Urinary bladder (tissue), 4 donors: ENCODE measurements around the gene GPX3. TPM values are rescaled to one million over a fixed set of nuclear protein-coding genes. Genes with fewer than 3 reads are reported as not detected.

ENCODE experiments used
- DNase-seq: peaks from one replicate; pipeline ENCODE4 v3.0.0-alpha.2; 2015; ENCODE audit errors: extremely low spot score
- H3K27ac ChIP-seq: one replicate; pipeline ENCODE4 v1.5.1; 2013; ENCODE audit warnings: low read depth, mild to moderate bottlenecking, moderate library complexity
- H3K36me3 ChIP-seq: one replicate; pipeline ENCODE4 v1.6.1; 2013; ENCODE audit warnings: mild to moderate bottlenecking, moderate library complexity; ENCODE audit not compliant: insufficient read depth
- H3K4me1 ChIP-seq: one replicate; pipeline ENCODE4 v1.6.1; 2013; ENCODE audit warnings: mild to moderate bottlenecking, moderate library complexity; ENCODE audit not compliant: insufficient read depth
- H3K4me3 ChIP-seq: one replicate; pipeline ENCODE4 v1.5.1; 2013; ENCODE audit warnings: low read depth, low read length
- WGBS: extraction: QIAGEN DNeasy Blood & Tissue Kit; methylation state at CpG from one replicate; pipeline ENCODE4 v1.1.7; 2013; 5-methylcytosine and 5-hydroxymethylcytosine counted together
- polyA plus RNA-seq: library from polyadenylated mRNA; stranded (reverse); fragments of 200-250 nt; gene quantifications from one replicate; pipeline ENCODE4 v1.2.3, GENCODE V29; 2013
- total RNA-seq: library from RNA; depleted of rRNA; stranded (reverse); fragments of >200 nt; gene quantifications from one replicate; pipeline ENCODE4 v1.2.3, GENCODE V29; 2014
- donor health status: healthy with polysubstance abuse.
- donor health status: healthy.

The GPX3 gene
- total and polyA plus RNA-seq, 2 donors = 8.6 to 1,418 TPM

DNA sequence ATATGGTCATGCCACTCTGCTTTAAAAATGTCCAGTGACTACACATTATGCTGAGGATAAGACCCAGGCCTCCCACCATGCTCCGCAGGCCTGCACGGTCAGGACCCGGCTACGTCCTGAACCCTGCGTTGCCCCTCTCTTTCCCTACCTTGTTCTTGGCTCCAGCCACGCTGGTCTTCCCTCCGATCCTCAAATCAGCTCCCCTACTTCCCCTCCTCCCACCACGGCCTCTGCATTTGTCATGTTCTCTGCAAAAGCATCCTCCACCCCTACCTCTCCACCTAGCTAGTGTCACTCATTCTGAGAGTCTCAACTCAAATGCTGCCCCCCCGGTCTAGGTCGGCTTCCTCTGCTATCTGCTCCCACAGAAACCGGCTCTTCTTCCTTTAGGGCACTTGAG, 11.2 kb downstream of the GPX3 start:
- Histone ChIP-seq H3K4me1 (no peaks in the 10 kb centered on the region), H3K4me3 (no peak overlapping the region), H3K36me3 (peaks cover 15% of the 10 kb centered on the region), H3K27ac (no peak overlapping the region)
- DNase-seq = no peak
- 96% methylated on average over 11 of the region's 11 CpGs for WGBS

DNA sequence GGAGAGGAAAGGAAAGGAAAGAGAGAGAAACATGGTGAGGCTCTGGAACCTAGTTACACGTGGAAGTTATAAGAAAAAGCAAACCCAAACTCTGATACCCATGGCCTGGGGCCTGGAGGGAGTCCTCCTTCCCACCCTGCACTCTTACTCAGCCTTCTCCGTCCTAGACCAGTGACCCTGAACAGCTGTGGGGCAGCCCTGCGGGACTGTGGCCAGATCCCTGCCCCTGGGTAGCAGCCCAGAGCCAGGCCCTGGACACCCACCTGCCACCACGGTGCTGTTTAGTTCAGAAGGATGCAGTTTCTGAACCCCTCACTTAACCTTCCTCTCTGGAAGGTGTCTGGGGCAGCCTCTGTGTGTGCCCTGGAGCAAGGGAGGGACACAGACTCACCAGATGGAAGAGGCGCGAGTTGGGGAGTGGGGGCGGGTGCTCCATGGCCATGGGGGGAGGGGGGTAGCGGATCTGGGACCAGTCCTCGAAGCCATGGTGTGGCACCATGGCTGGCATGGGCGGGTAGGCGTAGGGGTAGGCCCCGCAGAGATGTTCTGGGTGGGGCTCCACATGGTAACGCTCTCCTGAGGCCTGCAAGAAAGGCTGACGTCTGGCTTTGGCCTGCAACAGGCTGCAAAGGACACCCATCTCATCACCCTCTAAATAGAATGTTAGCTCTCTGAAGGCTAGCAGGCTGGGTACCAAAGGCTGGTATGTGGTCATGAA, 13.0 kb downstream of the GPX3 start:
- no peak for DNase-seq
- no peak overlapping the region for H3K27ac ChIP-seq

GRCh38 chr5:151034422-151035379, 14.3 kb downstream of the GPX3 start:
- Histone ChIP-seq H3K4me1 (no peaks in the 10 kb centered on the region), H3K36me3 (peaks cover 4% of the 10 kb centered on the region)
- WGBS = 94% methylated on average over 19 of the region's 19 CpGs

More for the DNA sequence above, 13.0 kb downstream of the GPX3 start:
- Histone ChIP-seq H3K4me3 (no peak overlapping the region), H3K4me1 (no peaks in the 10 kb centered on the region), H3K36me3 (peaks cover 12% of the 10 kb centered on the region)
- WGBS = 92% methylated on average over 14 of the region's 14 CpGs

DNA sequence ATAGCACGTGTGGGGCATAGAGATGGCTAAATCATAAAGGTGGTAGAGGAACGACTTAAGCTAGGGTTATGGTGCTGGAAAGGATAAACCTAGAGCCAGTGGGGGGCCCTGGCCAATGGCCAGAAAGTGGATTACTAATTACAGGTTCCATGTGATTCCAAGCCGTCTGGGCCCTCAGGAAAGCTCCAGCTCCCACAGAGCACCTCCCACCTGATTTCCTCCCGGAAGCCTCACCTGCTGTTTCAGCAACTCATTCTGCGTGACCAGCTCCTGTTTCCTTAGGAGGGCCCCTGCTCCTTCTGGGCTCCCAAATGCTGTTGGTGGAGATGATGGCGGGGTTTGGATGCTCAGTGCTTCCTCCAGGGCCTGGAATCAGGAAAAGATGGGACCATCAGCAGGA, 16.2 kb downstream of the GPX3 start:
- no peak for DNase-seq
- H3K4me1 ChIP-seq = no peaks in the 10 kb centered on the region
- no peak overlapping the region for H3K4me3 ChIP-seq
- no peaks in the 10 kb centered on the region for H3K36me3 ChIP-seq
- WGBS = 84% methylated on average over 6 of the region's 6 CpGs
- H3K27ac ChIP-seq = no peak overlapping the region

More at GRCh38 chr5:151034422-151035379, 14.3 kb downstream of the GPX3 start:
- DNase-seq = no peak
- Histone ChIP-seq H3K27ac (no peak overlapping the region), H3K4me3 (no peak overlapping the region)

- no peak overlapping the region for H3K4me3 ChIP-seq
- peak overlapping the region; percentile 73 for H3K27ac ChIP-seq
- DNase-seq = no peak
- 49% methylated on average over 12 of the region's 12 CpGs for WGBS
- no peaks in the 10 kb centered on the region for H3K4me1 ChIP-seq
- H3K36me3 ChIP-seq = no peaks in the 10 kb centered on the region
These were observed 17.4 kb downstream of the GPX3 start for GRCh38 chr5:151037561-151038411.

DNA sequence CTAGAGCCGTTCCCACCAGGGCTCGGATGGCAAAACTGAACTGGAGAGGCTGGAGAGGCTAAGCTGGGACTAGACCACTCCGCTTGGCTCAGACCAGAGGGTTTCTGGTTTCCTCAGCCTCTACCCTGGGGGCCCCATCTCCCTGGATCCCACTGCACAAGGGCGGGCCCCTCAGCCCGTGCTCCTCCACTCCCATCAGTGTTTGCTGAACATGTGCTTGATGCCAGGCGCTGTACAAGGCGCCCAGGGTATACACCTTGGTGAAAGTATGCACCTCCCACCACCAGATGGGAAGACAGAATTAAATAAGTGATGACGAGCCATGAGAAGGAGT, 18.0 kb downstream of the GPX3 start:
- Histone ChIP-seq H3K36me3 (no peaks in the 10 kb centered on the region), H3K4me1 (no peaks in the 10 kb centered on the region), H3K4me3 (no peak overlapping the region), H3K27ac (peak overlapping the region; percentile 73)
- no peak for DNase-seq
- WGBS = 54% methylated on average over 8 of the region's 8 CpGs

DNA sequence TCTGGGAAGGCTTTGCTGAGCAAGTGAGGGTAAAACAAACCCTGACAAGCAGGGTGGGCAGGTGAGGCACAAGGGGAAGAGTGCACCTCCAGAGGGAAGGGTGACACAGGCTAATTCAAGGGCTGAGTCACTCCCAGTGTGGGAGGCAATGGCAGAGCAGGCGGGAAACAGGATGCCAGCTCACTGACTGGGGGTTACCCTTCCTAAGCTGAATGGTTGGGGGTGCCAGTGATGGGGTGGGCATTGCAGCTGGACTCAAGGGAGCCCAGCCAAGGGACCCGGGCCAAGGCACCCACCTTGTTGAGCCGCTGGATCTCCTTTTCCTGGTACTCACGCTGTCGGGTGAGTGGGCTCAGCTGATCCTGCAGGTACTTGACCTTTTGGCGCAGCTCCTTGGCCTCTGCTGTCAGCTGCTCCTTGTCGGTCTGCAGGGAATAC, 18.4 kb downstream of the GPX3 start:
- no peak for DNase-seq
- Histone ChIP-seq H3K36me3 (no peaks in the 10 kb centered on the region), H3K4me3 (no peak overlapping the region), H3K4me1 (no peaks in the 10 kb centered on the region), H3K27ac (peak overlapping the region; percentile 73)
- 86% methylated on average over 7 of the region's 7 CpGs for WGBS

DNA sequence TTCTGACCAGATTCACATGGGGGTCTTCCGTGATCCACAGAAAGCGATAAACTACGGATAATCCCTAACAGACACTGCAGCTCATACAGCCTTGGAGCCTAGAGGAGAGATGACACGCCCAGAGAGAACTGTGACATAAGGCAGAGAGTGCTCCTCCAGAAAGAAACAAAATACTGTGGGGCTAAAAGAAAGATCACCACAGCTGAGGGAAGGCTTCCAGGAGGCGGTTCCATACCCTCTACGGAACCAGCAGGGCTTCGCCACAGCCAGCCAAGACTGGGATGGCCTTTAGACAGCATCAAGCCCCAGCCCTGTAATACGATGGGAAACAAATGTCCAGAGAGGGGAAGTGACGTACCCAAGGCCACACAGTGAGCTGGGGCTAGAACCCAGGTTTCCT, 19.3 kb downstream of the GPX3 start:
- 84% methylated on average over 9 of the region's 9 CpGs for WGBS
- DNase-seq = no peak
- Histone ChIP-seq H3K27ac (no peak overlapping the region), H3K36me3 (no peaks in the 10 kb centered on the region), H3K4me3 (no peak overlapping the region), H3K4me1 (no peaks in the 10 kb centered on the region)

DNA sequence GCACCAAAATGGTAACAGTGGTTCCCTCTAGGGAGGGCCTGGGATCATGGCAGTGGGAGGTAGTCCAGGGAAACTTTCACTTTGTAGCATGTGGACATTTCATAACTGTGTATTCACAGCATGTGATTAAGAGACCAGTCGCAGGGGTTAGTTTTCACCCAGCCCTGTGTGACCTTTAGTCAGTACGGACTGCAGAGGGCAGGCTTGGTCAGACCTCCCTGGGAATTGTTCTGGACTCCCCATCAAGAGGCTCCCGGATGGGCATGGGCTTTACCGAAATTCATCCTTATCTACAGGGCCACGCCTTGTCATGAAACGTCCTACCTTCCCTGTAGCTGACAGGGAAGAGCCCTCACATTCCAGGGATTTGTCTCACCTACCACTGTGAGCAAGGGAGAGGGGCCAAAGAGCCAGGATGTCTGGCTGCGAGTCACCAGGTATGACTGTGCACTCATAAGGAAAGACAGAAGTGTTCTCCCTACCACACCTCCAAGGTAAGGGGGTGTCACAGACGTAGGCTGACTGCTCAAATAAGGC, 19.9 kb downstream of the GPX3 start:
- WGBS = 79% methylated on average over 8 of the region's 8 CpGs
- Histone ChIP-seq H3K4me1 (no peaks in the 10 kb centered on the region), H3K36me3 (no peaks in the 10 kb centered on the region), H3K27ac (no peak overlapping the region), H3K4me3 (no peak overlapping the region)
- no peak for DNase-seq

GRCh38 chr5:151041577-151042268, 21.3 kb downstream of the GPX3 start:
- no peaks in the 10 kb centered on the region for H3K4me1 ChIP-seq
- no peak overlapping the region for H3K4me3 ChIP-seq
- DNase-seq = no peak
- H3K36me3 ChIP-seq = no peaks in the 10 kb centered on the region
- no peak overlapping the region for H3K27ac ChIP-seq
- WGBS = 94% methylated on average over 11 of the region's 11 CpGs

- no peak for DNase-seq
- Histone ChIP-seq H3K4me1 (no peaks in the 10 kb centered on the region), H3K36me3 (no peaks in the 10 kb centered on the region), H3K27ac (no peak overlapping the region), H3K4me3 (no peak overlapping the region)
- WGBS = 95% methylated on average over 12 of the region's 12 CpGs
These were observed 22.2 kb downstream of the GPX3 start for GRCh38 chr5:151042453-151043093.

GRCh38 chr5:151047814-151048425, 27.5 kb downstream of the GPX3 start:
- H3K4me1 ChIP-seq = no peaks in the 10 kb centered on the region
- H3K36me3 ChIP-seq = no peaks in the 10 kb centered on the region
- no peak for DNase-seq
- no peak overlapping the region for H3K27ac ChIP-seq
- H3K4me3 ChIP-seq = no peak overlapping the region
- 61% methylated on average over 13 of the region's 13 CpGs for WGBS
